CD4-positive, alpha-beta T cell treated with Interleukin-21 for 1 hour (primary cell): ENCODE measurements around the gene C17orf113.

Experiments
- DNase-seq: peaks from one replicate; pipeline ENCODE4 v3.0.0-alpha.2; 2020

C17orf113 gene

GRCh38 chr17:42050393-42051012, at the start of gene C17orf113:
TSS of gene C17orf113 (minus strand) at chr17:42050601. CDS start at chr17:42043376, 7,225 bp downstream.
- peak; percentile 45 for DNase-seq

DNA sequence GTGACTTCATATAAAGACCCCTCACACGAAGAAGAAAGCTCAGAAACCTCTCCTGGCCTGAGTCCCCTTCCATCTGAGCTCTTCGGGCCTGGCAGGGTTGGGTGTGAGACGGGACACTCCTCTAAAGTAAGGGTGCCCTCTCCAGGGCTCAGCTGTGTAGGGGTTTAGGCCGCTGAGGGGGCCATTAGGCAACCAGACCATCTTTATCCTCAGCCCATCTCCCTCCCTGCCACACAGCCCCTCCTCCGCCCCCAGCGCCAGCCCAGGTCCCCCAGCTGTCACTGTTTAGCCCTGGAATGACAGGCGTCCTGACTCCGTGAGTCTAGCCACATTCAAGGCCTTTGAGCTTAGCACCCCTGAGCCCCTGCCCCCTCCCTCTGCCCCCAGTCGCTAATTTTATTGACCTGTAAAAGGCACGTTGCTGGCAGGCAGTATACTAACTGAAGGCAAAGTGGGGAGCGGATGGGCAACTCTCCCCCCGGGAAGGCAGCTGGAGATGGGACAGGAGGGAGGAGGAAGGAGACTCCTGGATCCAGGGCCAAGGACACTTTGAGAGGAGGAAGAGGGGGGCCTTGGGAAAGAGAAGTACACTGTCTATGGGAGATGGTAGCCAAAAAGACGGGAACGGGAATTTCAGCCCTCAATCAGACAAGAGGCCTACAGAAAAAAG, 48.5 kb upstream of the C17orf113 start:
- DNase-seq = no peak

DNA sequence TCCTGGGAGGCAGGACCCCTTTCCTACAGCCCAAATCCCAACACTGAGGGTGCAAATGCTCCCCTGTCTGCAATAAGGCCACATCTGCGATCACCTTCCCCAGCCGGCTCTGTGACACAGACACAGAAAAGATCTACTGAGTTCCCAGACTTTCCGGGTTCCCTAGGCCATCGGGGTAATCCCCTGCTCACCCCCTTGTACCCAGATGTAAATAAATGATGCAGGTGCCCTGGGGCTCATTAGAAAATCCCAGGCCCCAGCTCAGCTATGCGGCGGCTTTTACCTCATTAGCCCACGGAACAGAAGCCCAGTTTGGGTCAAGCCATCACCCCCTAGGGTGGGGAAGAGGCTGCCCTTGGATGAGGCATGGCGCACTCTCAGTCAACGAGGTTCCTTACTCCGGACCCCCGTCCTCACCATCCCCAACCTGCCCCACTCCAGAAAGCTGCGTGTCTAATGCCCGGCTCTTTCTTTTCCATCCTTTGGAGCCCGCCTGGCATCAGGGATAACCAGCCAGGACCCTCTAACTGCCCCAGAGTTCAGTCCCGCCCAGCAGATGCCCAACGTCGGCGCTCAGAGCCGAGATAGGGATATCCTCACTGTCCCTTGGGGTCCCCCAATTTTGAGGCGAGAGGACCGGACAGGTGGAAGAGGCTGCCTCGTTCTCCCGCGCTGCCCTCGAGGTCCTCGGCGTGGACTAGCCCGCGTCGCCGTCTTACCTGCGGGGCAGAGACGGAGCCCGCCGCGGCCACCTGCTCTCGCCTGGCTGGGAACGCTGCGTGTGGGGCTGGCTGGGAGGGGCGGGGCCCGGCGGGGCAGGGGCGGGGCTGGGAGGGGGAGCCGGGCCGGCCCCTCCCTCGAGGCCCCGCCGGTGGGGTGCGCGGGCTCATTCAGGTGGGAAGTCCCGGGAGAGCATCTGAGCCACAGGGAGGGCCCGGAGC, 47.6 kb upstream of the C17orf113 start, which contains the start of gene ZNF385C:
TSS of gene ZNF385C (minus strand) at position 783 of the 941 bp plus-strand sequence. CDS start 35,417 bp downstream, outside the sequence.
- DNase-seq = peak; percentile 53

- no peak for DNase-seq
Observed at GRCh38 chr17:42096360-42097111, 46.1 kb upstream of the C17orf113 start.

DNA sequence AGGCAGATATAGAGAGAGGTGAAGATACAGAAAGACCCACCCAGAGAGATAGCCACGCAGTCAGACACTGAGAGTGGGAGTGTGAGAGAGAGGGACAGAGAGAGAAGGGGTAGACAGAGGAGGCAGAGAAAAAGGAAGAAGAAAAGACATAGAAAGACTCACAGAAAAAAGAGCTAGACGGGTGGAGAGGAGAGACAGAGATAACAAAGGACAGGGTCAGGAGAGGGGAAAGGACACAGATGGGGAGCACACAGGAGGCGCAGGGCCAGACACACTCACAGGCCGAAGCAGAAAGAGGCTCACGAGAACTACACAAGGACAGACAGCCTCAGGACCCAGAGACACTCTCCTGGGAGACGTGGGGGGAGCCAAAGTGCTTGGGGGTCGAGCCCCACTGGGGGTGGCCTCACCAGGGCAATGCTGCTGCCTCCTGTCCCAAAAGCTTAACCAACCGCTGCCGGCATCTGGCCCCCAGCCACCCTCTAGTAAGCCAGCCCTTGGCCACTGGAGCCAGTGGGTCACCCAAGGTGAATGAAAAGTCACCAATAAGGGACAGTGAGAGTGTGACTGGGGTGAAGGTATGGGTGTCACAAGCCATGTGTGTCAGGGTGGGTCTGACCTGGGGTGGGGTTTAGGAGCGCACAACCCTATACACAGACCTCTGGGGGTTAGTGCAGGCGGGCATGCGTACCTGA, 44.1 kb upstream of the C17orf113 start:
- no peak for DNase-seq

DNA sequence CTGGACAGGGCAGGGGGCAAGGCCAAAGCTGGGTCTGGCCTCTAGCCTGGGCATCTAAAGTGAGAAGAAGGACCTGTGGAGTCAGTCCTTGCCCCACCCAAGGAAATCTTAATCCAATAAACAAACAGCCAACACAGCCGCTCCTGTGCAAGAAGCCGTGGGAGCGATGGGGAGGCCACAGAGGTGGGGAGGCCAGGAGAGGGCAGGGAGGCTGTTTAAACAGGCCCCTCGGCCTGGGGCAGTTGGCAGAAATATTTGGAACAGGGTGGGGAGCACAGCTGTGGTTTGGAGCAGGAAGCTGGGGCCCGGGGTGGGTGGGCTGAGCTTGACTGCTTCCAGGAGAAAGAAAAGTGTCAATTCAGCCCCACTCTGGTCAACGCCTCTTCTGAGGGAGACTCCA, 42.5 kb upstream of the C17orf113 start:
- no peak for DNase-seq

DNA sequence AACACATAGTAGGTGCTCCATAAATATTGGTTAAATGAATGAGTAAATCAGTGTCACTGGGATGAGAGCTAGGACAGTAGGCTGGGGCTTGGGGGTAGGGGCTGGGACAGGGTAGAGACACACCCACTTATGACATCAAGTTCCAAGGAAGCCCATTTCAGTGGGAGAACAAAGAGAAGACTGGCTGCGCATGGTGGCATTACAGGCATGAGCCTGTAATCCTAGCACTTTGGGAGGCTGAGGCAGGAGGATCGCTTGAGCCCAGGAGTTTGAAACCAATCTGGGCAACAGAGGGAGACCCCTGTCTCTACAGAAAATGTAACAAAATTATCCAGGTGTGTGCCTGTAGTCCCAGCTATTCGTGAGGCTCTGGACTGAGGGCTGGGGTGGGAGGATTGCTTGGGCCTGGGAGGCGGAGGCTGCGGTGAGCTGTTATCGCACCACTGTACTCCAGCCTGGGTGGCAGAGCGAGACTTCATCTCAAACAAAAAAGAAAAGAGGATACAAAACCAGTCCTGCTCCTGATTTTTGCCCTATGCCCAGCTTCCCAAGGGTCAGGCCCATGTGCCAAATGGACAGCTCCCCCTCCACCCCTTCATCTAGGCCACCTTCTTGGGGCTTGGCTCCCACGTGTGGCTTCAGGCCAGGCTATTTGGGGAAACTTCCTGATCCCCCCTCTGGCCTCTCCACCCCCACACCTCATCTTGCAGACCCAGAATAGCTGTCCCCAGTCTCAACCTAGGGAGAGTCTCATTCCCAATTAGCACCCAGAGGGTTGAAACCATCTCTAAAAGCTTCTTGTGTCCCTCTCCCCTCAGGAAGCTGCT, 40.8 kb upstream of the C17orf113 start:
- DNase-seq = no peak

- DNase-seq = no peak
Observed at GRCh38 chr17:42088736-42089135, 38.3 kb upstream of the C17orf113 start.

DNA sequence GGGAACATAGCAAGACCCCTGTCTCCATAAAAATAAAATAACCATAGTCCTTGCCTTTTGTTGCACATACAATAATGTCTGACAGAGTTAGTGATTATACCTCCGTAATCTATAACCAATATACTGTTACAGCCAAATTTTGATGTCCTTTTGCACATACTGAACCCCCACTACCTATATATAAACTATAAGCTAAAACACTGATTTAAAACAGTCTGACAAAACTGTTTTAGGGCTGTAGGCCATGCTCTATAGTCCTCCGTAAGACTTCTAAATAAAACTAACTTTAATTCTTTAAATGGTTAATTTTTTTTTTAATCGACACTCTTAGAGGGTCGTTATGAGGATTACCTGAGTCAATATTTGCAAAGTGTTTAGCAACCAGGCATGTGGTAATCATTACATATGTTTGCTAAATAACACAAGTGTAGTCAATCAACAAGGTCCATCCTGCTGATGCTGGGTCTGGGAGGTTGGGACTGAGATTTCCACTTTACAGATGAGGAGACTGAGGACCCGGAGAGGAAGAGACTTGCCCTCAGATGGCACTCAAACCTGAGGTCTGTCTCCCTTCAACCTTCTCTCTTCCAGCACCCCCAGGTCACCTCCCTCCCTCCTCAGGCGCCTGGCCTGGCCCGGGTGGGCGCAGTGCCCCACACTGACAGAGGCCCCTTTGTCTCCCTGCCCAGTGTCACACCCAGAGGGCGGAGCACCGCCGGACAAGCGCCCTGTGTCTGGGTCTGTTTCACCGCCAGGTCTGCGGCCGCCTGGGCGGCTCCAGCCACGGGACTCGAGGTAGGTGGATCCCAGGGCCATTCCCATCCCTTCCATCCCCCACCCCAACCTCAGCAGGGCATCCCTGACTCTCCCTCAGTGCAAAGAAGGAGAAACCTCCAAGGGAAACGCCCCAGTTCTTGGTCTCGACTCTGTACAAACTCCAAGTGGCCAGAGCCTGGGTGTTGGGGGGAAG, 37.6 kb upstream of the C17orf113 start:
- DNase-seq = no peak

DNA sequence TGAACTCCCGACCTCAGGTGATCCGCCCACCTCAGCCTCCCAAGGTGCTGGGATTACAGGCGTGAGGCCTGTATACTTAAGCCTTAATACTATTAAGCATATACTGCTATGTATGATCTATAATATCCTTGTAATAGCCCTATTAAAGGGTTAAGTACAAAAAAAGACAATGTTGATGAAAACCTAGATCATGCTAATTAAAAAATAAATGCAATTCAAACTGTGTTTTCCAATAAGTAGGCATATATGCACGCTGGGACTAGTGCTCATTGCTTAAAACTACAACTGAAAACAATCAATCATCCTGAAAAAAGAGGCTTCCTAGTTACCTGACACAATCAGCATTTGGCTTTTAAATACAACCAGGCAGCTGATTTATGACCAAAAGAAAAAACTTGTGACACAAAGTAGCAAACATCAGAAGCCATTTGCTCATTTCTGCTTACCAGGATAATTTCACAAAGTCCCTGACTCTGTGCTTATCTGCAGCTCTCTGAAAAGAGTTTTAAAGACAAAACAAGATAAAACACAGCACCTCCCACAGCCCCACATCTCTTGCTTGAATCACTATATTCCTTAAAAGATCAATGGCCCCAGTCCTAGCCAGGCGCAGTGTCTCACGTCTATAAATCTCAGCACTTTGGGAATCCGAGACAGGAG, 36.8 kb upstream of the C17orf113 start:
- no peak for DNase-seq

- no peak for DNase-seq
Observed at GRCh38 chr17:42081516-42082129, 31.2 kb upstream of the C17orf113 start.

DNA sequence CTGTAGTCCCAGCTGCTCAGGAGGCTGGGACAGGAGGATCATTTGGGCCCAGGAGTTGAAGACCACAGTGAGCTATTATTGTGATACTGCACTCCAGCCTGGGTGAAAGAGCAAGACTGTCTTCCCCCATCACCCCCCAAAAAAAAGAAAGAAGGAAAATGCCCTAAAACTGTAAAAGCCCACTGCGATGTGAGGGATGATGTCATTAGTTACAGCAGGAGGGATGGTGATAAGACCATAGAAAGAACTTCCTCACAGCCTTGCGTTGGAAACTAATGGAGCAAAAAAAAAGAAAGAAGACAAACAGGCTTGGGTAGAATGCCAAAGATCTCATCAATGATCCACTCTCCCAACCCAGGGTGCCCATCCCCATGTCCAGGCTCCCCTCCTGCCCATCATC, 29.1 kb upstream of the C17orf113 start:
- no peak for DNase-seq

DNA sequence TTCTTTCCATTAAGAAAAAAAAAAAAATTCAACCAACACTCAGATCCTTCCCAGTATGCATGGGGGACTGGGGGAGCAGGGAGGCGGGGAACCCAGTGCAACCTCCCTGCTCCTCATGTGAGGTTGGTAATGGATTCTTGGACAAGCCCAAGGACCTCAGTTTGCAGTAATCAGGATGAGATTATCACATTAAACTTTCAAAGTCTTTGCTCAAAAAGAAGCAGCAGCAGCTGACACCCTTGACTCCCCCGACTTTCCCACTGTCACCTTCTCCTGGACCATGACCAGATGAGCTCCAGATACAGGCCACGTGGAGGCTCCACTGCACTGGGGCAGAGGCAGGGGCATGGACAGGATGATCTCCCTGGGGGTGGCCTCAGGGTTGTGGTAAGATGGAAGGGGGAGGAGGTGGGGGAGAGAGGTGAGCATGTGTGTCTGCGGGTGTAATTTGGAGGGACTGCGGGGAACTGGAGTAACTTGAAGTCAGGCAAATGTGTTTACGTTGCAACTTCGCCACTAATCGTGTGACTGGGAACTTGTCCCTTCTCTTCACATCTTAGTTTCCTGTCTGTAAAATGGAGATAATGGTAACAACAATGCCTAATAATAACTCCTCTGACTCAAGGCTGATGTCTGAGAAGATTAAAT, 28.1 kb upstream of the C17orf113 start:
- no peak for DNase-seq

DNA sequence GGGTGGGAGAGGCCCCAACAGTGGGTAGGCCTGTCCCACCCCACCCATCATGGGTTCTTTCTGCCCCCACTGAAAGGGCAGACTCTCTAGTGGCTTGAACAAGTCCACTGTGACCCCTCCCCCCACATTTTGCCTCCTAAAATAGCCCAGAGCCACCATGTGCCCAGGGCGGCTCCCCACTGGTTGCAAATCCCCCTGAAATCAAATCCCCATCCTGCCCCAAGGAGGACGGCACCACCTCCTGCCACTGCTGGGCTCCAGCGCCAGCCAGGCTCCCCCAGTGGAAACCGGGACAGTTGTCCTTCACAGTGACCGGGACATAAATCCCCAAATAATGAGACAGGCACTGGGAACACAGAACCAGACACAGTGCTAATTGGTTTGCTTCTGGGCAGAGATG, 27.4 kb upstream of the C17orf113 start:
- DNase-seq = no peak

DNA sequence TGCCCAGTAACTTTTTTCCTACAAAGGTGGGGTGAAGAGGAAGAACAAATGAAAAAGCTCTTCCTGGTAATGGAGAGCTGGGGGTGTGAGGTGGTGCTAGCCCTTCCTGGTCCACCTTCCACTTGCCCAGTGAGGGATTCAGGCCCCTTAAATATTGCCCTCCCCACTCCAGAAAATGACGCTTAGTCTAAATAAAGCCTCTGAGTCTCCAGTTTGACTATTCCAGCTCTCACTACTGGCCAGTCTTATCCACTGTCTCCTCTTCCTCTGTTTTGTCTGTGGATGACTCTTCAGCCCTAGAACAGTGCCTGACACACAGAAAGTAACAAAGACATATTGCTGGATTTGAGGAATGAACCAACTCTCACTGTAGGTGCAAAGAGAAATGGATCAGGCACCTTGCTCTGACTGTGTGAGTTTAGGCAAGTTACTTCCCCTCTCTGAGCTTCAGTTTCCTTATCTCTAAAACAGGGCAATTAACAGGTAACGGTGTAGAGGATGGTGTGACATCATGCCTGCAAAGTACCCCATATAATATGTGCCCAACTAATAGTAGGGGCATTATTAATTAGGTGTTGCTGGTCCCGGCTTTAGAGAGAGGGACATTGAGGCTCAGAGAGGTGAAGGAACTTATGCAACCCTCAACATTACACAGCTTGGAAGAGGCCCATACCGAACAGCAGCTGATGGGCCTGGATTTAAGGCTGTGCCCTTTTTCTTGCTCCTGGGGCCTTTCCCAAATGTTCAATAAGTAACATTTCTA, 26.6 kb upstream of the C17orf113 start:
- no peak for DNase-seq

- no peak for DNase-seq
Observed at GRCh38 chr17:42075789-42076188, 25.4 kb upstream of the C17orf113 start.
